HUDEP-2 (cell line): ENCODE measurements around the gene IL4I1.

Experiments
- DNase-seq, 76 experiments: peaks; one replicate each; lab custom pipeline; 2025; ENCODE audit not compliant: unreplicated experiment in 76 of 76; lab: John Stamatoyannopoulos, UW

Gene IL4I1

DNA sequence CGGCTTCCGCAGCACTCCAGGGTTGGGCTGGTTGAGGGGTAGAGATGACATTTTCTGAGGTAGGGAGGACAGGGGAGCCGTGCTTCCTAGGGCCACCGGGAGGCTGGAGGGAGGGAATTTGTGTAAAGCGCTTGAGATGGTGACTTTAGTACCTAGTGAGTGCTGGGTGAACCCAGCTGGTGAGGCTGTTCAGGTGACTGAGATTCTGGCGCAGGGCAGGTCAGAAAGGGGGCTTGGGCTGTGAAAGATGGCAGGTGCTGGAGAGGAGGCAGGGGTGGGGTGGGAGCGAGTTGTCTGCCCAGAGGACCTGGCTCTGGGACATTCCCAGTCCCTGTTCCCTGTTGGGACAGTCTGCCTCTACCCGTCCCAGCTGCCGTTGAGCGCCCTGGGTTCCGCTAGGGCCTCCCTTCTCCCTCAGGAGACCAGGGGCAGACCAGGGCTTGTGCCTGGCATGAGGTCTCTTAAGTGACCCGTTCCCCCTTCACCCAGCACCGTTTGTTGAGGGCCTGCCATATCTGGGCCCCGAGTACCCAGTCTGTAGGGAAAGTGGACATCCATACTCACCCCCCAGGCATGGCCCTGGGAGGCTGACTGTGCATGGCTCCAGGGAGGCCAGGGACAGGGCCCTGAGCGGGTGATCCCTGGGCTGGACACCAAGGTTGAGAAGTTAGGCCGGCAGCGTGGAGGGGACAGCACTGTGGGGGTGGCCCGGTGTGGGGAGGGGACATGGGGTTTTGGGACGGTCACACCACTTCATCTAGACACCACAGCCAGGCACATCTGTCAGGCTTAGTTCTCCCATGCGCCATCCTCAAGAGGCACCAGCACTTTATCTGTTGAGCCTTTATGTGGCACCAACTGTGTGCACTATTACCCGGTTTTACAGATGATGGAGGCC, 40.8 kb downstream of the IL4I1 start:
- no peak for DNase-seq

DNA sequence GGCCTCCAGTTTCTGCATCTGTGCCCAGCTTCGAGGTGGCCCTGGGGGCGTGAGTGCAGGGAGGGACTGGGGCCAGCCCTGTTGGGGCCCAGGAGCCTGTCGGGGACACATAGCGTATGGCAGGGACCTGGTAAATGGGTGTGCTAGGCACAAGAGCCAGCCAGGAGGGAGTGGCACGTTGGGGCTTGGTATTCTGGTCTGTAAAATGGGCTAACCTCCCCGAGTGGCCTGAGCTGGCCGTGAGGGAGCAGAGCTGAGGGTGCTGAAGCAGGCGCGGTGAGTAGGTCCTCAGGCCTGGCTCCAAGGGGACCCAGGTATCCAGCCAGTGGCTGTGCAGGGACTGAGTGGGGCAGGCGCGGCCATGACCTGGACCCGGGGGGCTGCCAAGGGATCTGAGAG, 41.4 kb downstream of the IL4I1 start:
- DNase-seq: no peak

DNA sequence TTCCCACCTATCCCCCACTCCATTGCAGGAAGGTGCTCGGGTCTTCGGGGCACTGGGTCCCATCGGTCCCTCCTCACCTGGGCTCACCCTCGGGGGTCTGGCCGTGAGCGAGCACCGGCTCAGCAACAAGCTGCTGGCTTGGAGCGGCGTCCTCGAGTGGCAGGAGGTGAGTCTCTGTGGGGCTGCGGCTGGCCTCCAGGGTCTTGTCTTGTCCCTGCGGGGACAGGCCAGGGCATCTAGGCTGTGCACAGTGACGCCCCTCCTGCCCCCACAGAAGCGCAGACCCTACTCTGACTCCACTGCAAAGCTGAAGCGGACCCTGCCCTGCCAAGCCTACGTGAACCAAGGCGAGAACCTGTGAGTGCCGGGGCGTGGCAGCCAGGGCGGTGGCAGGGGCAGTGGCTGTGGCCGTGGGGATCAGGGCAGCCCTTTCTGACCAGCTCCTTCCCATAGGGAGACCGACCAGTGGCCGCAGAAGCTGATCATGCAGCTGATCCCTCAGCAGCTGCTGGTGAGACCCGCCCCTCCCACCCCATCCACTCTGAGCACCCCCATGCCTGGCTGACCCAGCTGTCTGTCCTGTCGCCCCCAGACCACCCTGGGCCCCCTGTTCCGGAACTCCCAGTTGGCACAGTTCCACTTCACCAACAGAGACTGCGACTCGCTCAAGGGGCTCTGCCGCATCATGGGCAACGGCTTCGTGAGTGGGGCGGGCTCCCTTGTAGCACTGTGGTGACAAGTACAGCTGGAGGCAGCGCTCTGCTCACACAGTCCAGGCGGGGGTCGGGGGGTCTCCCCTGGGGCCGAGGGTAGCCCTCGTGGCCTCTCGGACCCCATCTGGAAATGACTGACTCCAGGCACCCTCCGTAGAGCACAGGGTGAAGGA, 42.1 kb downstream of the IL4I1 start:
- DNase-seq: no peak

DNA sequence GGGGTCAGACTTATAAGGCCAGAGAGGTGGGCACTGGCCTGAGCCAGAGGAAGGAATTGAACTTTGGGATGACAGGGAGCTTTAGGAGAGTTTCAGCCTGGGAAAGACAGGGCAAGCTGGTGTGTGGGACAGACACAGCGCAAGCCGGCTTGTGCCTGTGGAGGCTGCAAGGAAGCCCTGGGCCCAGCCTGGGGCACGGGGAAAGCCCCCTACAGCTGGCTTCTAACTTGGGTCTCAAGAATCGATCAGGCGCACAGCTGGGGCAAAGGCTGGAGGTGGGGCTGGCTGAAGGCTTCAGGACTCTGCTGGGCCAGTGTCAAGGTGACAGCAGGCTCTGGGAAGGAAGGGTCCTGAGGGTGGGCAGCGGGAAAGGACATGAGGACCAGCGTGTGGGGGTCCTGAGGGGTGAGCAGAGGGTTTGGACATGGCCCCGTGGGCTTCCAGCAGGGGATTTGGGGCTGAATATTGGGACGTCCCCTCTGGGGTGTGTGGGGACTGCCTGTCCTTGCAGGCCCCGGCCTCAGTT, 42.8 kb downstream of the IL4I1 start:
- no peak for DNase-seq

DNA sequence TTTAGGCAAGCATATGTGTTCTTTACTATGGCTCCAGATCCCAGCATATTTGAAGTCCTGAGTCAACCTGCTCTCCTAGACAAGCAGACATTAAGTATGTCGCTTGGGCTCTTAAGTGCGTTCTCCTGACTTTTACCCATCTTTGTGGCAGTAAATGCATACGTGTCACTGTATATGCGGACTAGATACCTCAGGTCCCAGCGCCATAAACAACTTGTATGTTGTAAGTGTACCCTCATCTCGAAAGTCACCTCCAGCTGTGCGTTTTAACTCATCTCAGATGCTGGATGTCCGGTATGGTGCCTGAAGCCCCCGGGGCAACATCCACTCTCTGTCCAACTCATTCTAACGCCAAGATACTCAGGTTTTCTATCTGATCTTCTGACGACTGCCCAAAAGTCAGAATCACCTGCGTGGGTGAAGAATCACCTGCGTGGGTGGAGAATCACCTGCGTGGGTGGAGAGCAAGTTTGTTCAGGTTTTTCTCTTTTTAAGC, 44.0 kb downstream of the IL4I1 start:
- no peak for DNase-seq

DNA sequence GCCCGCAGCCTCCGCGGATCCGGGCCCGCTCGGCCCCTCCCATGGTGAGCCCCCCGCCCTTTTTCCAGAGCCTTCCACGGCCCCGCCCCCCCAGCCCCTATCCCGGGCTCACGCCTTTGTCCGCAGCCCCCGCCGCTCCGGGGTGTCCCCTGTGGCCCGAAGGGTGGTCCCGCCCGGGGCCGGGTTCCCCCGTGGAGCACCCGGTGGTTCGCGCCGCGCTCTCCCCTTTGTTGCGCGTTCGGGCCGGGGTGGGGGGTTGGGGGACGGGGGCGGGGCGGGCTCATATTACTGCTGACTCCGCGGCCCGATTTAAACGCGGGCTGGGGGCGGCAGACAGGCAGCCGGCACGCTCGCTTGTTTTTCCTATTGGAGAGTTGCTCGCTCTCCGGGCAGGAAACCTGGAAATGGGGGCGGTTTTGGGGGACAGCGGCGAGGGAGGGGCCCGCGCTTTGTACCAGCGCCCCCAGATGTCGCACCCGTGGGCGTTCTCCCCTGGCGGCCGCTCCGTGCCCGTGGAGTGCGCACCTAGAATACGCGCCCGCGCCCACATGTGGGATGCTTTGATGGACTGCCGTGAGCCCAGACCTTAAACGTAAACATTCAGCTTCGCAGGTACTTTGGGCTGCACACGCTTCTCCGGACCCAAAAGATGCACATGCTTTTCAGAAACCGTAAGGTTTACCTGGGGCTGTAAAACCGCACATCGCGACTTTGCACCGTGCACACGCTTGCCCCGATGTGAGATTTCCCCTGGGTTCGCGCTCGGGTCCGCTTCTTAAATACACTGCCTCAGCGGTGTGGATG, 45.0 kb downstream of the IL4I1 start:
- DNase-seq: peak in 6 of 76 experiments; percentile 19 to 39 (median 28)

DNA sequence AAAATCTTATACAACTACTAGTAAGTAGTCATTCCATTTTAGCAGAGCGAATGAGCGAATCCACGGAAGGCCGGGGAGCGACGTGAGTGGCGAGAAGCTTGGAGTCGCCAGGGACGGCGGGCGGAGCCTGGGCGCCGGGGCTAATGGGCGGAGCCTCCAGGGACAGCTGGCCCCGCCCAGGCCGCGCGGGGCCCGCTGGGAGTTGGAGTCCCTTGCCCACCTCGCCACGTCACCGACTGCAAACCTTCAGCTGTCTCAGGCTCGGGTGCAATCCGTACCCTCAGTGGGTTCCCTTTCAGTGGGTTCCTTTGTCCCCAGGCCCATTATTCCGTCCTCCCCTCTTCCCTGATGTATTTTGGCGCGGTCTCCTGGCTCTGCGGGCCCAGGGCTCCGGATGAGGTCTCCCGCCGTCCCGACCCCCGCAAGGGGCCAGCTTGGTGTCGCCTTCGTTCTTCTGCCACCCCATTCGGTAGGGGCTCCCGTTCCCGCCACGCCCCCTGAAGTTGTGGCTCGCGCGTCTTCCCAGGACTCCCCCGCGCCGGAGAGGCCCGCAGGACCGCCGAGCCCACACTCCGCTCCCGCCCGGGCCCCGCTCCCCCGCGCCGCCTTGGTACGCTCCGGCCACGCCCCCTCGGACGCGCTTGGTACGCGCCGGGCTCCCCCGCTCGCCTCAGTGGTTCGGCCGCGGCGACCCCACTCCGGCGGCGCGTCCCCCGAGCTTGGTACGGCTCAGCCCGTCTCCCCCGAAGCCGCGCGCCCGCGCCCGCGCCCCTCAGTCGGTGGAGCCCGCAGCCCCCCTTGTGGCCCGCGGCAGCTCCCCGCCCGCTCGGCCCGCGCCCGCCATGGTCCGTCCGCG, 46.0 kb downstream of the IL4I1 start, which contains the start of gene PTOV1:
TSS of gene PTOV1 (plus strand) at position 673 of the 856 bp plus-strand sequence.
- peak in 75 of 76 experiments; percentile 39 to 100 (median 88) for DNase-seq

DNA sequence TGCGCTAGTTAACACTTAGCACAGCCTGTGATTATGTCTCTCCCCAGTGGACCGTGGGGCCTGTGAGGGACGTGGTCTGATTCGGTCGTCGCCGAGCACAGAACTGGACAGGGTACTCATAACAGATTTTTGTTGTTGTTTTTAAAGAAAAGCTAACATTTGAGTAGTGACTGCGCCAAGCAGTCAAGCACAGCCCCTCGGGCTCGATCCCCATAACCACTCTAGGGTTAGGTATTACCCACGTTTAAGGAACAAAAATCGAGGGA, 46.5 kb downstream of the IL4I1 start:
- no peak for DNase-seq

DNA sequence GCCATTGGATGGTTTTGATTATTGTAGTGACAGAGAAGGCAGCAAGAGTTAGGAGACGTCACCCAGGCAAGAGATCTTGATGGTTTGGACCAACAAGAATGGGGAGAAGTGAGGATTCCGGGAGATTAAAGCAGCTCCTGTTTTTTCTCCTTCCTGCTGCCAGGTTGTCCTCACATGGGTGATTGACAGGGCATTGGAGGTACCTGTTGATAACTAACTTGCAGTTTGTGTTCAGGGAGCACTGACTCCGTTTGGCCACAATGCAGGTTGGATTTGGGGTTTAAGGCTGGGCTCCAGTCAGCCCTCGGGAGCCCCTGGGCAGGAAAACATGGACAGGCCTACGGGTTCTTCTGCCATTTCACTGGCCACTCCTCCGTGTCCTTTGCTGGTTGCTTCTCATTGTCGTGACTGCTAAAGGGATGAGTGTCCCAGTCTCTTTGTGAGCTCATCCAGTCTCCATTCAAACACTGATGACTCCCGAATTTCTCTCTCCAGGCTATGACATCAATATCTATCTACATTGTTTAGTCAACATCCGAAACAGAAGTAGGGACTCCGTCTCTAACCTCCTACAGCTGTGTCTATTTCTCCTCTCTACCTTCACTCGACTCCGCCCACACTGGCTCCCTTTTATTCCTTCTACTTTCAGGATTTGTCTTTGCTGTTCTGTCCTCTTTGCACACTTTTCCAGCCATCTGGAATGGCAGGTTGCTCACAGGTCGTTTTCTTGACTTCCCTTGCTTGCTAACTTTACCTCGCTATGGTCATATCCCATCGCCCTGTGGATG, 47.1 kb downstream of the IL4I1 start:
- DNase-seq: no peak

DNA sequence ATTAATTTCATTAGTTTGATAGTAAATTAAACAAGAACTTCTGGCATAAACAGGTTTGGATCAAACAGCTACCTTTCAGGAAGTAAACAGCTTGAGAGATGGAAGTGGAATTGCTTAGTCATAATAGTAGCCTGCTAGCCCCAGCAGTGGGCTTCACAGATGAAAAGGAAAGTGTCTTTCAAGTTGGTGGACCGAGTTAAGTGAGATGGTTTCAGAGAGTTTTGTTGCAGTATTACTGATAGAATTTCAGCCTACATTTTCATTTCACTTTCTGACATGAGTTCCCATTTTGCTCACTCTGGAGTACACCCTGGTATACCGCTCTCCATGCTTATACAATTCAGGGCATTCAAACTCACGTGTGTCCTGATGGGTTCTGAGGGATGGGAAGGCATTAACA, 47.7 kb downstream of the IL4I1 start:
- no peak for DNase-seq

DNA sequence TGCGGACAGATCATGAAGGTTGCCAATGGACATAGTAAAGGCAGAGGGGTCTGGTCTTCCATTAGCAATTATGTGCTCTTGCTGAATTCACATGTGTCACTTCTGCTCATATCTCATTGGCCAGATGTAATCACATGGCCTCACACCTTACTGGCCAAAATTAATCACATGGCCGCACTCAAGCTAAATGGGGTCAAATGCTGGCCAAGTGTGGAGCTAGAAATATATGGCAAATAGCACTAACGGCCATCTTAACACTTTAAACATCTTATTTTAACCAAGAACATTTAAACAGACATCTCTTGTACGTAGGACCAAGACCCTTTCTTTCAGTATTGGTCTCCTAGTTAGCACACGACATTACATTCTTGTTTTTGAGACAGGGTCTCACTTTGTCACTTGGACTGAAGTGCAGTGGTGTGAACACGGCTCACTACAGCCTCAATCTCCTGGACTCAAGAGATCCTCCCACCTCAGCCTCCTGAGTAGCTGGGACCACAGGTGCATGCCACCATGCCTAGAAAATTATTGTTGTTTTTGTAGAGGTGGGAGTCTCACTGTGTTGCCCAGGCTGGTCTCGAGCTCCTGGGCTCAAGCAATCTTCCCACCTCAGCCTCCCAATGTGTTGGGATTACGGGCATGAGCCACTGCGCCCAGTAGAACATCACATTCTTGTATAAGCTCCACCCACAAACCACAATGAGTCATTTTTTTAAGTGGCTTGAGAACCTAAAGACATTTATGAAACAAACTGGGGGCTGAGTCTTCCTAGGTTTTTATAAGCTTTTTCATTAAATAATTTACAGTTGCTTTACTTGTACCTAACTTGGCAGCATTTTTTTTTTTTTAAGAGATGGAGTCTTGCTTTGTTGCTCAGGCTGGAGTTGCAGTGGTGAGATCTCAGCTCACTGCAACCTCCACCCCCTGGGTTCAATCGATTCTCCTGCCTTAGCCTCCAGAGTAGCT, 48.7 kb downstream of the IL4I1 start:
- peak in 39 of 76 experiments; percentile 10 to 72 (median 45) for DNase-seq

DNA sequence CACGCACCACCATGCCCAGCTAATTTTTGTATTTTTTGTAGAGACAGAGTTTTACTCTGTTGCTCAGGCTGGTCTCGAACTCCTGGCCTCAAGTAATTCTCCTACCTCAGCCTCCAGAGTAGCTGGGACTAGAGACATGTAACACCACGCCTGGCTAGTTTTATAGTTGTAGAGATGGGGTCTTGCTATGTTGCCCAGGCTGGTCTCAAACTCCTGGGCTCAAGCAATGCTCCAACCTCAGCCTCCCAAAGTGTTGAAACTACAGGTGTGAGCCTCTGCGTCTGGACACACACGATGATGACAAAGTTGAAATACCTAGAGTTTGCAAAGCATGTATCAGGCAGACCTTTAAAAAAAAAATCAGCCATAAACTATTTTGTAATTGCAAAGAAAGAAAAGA, 50.3 kb downstream of the IL4I1 start:
- no peak for DNase-seq

DNA sequence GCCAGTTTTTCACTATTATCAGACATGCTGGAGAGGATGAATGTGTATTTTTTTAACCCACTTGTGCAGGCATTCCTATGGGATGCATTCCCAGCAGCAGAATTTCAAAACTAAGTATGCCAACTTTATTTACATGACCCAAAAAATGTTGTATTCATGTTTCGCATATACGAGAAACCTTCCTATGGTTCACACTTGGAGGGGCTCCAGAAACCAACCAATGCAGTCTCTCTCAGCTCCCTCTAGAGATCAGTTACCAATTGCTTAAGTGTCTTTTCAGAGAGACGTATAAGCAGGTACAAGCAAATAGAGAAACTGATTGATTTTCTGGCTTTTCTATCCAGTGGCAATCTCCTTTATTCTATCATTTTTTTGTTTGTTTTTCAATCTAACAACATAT, 51.3 kb downstream of the IL4I1 start:
- DNase-seq: peak in 1 of 76 experiments; percentile 16

DNA sequence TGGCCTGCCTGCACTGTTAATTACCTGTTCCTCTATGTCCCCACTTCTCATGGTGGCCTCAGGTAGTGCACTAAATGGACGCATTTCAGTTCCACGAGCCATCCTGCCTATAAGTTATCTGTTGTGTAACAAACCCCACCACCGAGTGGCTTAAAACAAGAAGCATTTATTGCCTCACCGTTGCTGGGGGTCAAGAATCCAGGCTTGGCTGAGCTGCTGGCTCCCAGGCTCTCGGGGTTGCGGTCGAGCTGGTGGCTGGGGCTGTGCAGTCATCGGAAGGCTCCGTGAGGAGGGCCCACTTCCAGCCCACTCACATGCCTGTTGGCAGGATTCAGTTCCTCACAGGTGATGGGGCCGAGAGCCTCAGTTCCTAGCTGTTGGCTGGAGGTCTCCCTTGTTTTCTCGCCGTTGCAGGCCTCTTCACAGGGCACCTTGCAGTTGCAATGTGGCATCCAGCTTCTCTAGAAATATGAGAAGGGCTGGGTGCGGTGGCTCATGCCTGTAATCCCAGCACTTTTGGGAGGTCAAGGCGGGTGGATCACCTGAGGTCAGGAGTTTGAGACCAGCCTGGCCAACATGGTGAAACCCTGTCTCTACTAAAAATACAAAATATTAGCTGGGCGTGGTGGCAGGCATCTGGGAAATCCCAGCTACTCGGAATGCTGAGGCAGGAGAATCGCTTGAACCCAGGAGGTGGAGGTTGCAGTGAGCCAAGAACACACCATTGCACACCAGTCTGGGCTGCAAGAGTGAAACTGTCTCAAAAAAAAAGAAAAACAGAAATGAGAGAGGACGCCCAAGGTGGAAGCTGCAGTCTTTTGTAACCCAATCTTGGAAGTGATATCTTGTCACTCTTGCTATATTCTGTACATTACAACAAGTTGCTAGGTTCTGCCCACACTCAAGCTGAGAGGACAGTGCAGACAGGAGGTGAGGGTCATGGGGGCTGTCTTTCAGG, 52.3 kb downstream of the IL4I1 start:
- no peak for DNase-seq

DNA sequence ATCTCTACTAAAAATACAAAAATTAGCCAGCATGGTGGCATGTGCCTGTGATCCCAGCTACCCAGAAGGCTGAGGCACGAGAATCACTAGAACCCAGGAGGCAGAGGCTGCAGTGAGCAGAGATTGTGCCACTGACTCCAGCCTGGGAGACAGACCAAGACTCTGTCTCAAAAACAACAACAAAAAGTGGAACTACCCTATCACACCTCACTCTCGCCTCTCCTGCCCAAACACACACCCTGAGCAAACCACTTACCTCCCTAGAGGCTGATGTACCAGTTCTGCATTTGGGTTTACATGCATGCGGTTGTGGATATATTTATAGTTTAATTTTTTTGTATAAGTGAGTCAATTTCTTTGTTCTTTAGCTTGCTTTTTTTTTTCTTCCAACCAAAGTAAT, 53.4 kb downstream of the IL4I1 start:
- DNase-seq: no peak

DNA sequence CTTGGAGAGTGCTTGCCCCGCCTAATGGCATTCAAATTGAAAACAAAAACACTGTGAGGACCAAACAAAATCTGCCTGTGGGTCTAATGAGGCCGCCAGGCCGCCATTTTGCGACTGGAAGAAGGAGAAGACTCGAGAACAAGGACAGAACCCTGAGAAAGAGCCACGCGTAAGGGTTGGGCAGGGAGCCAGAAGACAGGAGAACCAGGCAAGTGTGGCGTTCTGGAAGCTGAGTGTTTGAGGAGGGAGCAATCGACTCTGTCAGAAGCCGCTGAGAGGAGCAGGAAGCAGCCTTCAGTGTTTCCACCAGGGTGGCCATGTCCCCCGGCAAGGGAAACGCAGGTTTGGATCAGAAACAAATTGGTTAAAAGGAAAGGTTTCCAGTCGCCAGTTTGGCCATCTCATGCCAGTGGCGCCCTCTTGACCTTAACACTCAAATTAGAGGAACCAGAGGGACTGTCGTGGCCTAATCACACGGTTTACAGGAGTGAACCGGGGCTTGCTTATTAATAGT, 55.9 kb downstream of the IL4I1 start:
- no peak for DNase-seq
